PC-3 (cell line): Measurements from ENCODE around the gene PRKCE. TPM values are rescaled to one million over a fixed set of nuclear protein-coding genes. Genes with fewer than 3 reads are reported as not detected.
A peak's percentile ranks its signal among the peaks of the same experiment; 100 is the strongest.

Experiments
- ATAC-seq: fragments of 200-7000 bp; cut with Tn5 transposase; 2 replicates; pipeline ENCODE4 v1.9.1; 2020; ENCODE audit warnings: mild to moderate bottlenecking, moderate library complexity
- BruUV-seq: library from RNA; stranded (reverse); fragments of 400-500 nt; replicated peaks from 2 replicates; lab custom pipeline; 2021; lab: Mats Ljungman, UMichigan
- CTCF ChIA-PET: fragments of 300-600 bp; sonication (Branson Sonifier 250); formaldehyde crosslinking; loops from one replicate; lab custom pipeline; 2022; ENCODE audit warnings: antibody characterized with exemption; lab: Charles Lee
- POLR2A ChIA-PET: fragments of 300-600 bp; sonication (Branson Sonifier 250); formaldehyde crosslinking; loops from one replicate; lab custom pipeline; 2022; ENCODE audit warnings: antibody characterized with exemption; ENCODE audit not compliant: unreplicated experiment; lab: Charles Lee
- DNase-seq: peaks from one replicate; pipeline ENCODE4 v3.0.0-alpha.2; 2015
- H2AFZ ChIP-seq: fragments of 300-600 bp; sonication (generic); 2 replicates; pipeline ENCODE4 v1.6.0; 2016; ENCODE audit warnings: antibody characterized with exemption, low read length
- H3F3A ChIP-seq: fragments of 300-600 bp; sonication (generic); one replicate; pipeline ENCODE4 v1.6.0; 2017; ENCODE audit warnings: antibody characterized with exemption, low read length, control low read depth, mild to moderate bottlenecking; ENCODE audit not compliant: unreplicated experiment
- H3K27ac ChIP-seq: fragments of 300-600 bp; sonication (generic); 2 replicates; pipeline ENCODE4 v1.5.1; 2016; ENCODE audit warnings: mild to moderate bottlenecking, low read length
- H3K27me3 ChIP-seq: fragments of 300-600 bp; sonication (generic); 2 replicates; pipeline ENCODE4 v1.6.1; 2016; ENCODE audit warnings: low read length, mixed read lengths
- H3K36me3 ChIP-seq: fragments of 300-600 bp; sonication (generic); 2 replicates; pipeline ENCODE4 v1.6.1; 2016; ENCODE audit warnings: low read depth, mixed run types, low read length, mixed read lengths
- H3K4me1 ChIP-seq: fragments of 300-600 bp; sonication (generic); 2 replicates; pipeline ENCODE4 v1.5.1; 2016; ENCODE audit warnings: low read length; ENCODE audit not compliant: insufficient read depth
- H3K4me2 ChIP-seq: fragments of 300-600 bp; sonication (generic); 2 replicates; pipeline ENCODE4 v1.6.0; 2016; ENCODE audit warnings: low read length
- H3K4me3 ChIP-seq: fragments of 300-600 bp; sonication (generic); 2 replicates; pipeline ENCODE4 v1.5.1; 2016; ENCODE audit warnings: mild to moderate bottlenecking, low read length, mixed read lengths
- H3K79me2 ChIP-seq: fragments of 300-600 bp; sonication (generic); 2 replicates; pipeline ENCODE4 v1.6.1; 2017; ENCODE audit warnings: low read length, mixed read lengths
- H3K9ac ChIP-seq: fragments of 300-600 bp; sonication (generic); 2 replicates; pipeline ENCODE4 v1.6.0; 2016; ENCODE audit warnings: mild to moderate bottlenecking, low read length
- H3K9me2 ChIP-seq: fragments of 300-600 bp; sonication (generic); replicated peaks from 2 replicates; pipeline ENCODE4 v1.6.1; 2016; ENCODE audit warnings: mixed run types, low read length, mixed read lengths
- H3K9me3 ChIP-seq: fragments of 300-600 bp; sonication (generic); 2 replicates; pipeline ENCODE4 v1.6.1; 2016; ENCODE audit warnings: low read length, mixed read lengths
- H4K20me1 ChIP-seq: fragments of 300-600 bp; sonication (generic); 2 replicates; pipeline ENCODE4 v1.6.1; 2016; ENCODE audit warnings: low read length, mixed read lengths
- CTCF ChIP-seq: fragments of 300-600 bp; sonication (generic); conservative IDR thresholded peaks from 2 replicates; pipeline ENCODE4 v1.5.1; 2017; ENCODE audit warnings: antibody characterized with exemption, low read depth, mild to moderate bottlenecking, low read length
- EZH2 ChIP-seq: fragments of 300-600 bp; sonication (generic); IDR thresholded peaks from one replicate; pipeline ENCODE4 v1.6.1; 2017; ENCODE audit warnings: antibody characterized with exemption, mild to moderate bottlenecking, low read length; ENCODE audit not compliant: unreplicated experiment
- EZH2phosphoT487 ChIP-seq: fragments of 300-600 bp; sonication (generic); IDR thresholded peaks from 2 replicates; pipeline ENCODE4 v1.6.1; 2018; ENCODE audit warnings: mild to moderate bottlenecking, antibody characterized with exemption, low read length, borderline replicate concordance
- intact Hi-C: fragments of 100-400 bp; cut with micrococcal nuclease; formaldehyde crosslinking; loops from 2 replicates; pipeline ENCODE4 v1.9.0; 2023
- total RNA-seq: library from RNA; depleted of rRNA; stranded (reverse); fragments of >200 nt; gene quantifications from 2 replicates; pipeline ENCODE4 v1.2.3, GENCODE V29; 2014

The PRKCE gene
- total RNA-seq, 1 experiment from 2014 or later = 7.0 TPM

GRCh38 chr2:46050489-46050888 is 399.0 kb downstream of the PRKCE start:
- Histone ChIP-seq H3K79me2 (no peaks in the 10 kb centered on the region), H3K4me1 (no peaks in the 10 kb centered on the region), H3K9ac (no peak overlapping the region), H3K4me2 (no peak overlapping the region), H3K4me3 (no peak overlapping the region), H2AFZ (no peak overlapping the region), H3K27me3 (no peaks in the 10 kb centered on the region), H3K9me2 (no peaks in the 10 kb centered on the region), H3K9me3 (no peaks in the 10 kb centered on the region), H3F3A (no peaks in the 10 kb centered on the region), H3K27ac (no peak overlapping the region), H3K36me3 (no peaks in the 10 kb centered on the region), H4K20me1 (no peaks in the 10 kb centered on the region)
- no TSS peak for BruUV-seq
- POLR2A ChIA-PET = no interaction called here
- intact Hi-C loops = no loop called here
- CTCF ChIA-PET = no interaction called here
- DNase-seq = no peak
- no peak for ATAC-seq
- no peak for TF ChIP-seq EZH2
- no peak for TF ChIP-seq EZH2phosphoT487
- TF ChIP-seq CTCF = peak; percentile 56

GRCh38 chr2:46051085-46051484 is 399.6 kb downstream of the PRKCE start:
- no TSS peak for BruUV-seq
- Histone ChIP-seq H3K4me3 (no peak overlapping the region), H3K9me2 (no peaks in the 10 kb centered on the region), H3K9ac (no peak overlapping the region), H3K4me1 (no peaks in the 10 kb centered on the region), H3F3A (no peaks in the 10 kb centered on the region), H3K79me2 (no peaks in the 10 kb centered on the region), H3K27ac (no peak overlapping the region), H3K9me3 (no peaks in the 10 kb centered on the region), H3K27me3 (no peaks in the 10 kb centered on the region), H3K4me2 (no peak overlapping the region), H4K20me1 (no peaks in the 10 kb centered on the region), H3K36me3 (no peaks in the 10 kb centered on the region), H2AFZ (no peak overlapping the region)
- TF ChIP-seq EZH2phosphoT487 = no peak
- no peak for TF ChIP-seq CTCF
- no peak for TF ChIP-seq EZH2
- ATAC-seq (no peak), DNase-seq (no peak)
- ChIA-PET CTCF (no interaction called here), POLR2A (no interaction called here)
- intact Hi-C loops = no loop called here

- TF ChIP-seq CTCF (no peak), EZH2phosphoT487 (no peak), EZH2 (no peak)
- H3K36me3 ChIP-seq = no peaks in the 10 kb centered on the region
- no peak for DNase-seq
- no peak overlapping the region for H2AFZ ChIP-seq
- H3K9me3 ChIP-seq = no peaks in the 10 kb centered on the region
- no peak overlapping the region for H3K27ac ChIP-seq
- H3K9me2 ChIP-seq = no peaks in the 10 kb centered on the region
- H3K27me3 ChIP-seq = no peaks in the 10 kb centered on the region
- no peak overlapping the region for H3K4me2 ChIP-seq
- no TSS peak for BruUV-seq
- H3K79me2 ChIP-seq = no peaks in the 10 kb centered on the region
- peaks cover 9% of the 10 kb centered on the region; the same call in 1 of the 2 replicates for H3K4me1 ChIP-seq
- H4K20me1 ChIP-seq = no peaks in the 10 kb centered on the region
- ChIA-PET POLR2A (no interaction called here), CTCF (no interaction called here)
- H3K4me3 ChIP-seq = no peak overlapping the region
- intact Hi-C loops = no loop called here
- ATAC-seq = no peak
- H3F3A ChIP-seq = no peaks in the 10 kb centered on the region
- H3K9ac ChIP-seq = no peak overlapping the region
Measured at GRCh38 chr2:46053564-46053963, 402.1 kb downstream of the PRKCE start.
